Measurements from ENCODE around the gene F13A1. TPM values are rescaled to one million over a fixed set of nuclear protein-coding genes. Genes with fewer than 3 reads are reported as not detected.

The F13A1 gene
- total RNA-seq, 1 donor from 2014 or later = 2.8 TPM

DNA sequence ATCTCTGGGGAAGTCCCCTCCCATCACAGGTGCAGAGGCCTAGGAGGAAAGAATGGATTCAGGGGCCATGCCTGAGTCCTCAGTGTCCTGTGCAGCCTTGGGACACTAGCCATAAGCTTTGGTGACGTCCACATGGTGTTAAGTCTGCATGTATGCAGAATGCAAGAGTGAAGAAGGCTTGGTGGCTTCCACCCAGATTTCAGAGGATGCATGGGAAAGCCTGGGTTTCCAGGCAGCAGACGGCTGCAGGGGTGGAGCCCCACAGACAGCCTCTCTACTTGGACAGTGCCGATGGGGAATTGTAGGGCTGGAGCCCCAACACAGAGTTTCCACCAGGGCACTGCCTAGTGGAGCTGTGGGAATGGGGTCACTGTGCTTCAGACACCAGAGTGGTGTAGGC, 196.7 kb downstream of the F13A1 start:
- H3K27me3 Mint-ChIP-seq (ENCODE audit: unreplicated experiment) = no peaks in the 10 kb centered on the region
- H3K4me1 Mint-ChIP-seq (ENCODE audit: unreplicated experiment) = no peaks in the 10 kb centered on the region
- H3K36me3 Mint-ChIP-seq (ENCODE audit: unreplicated experiment) = no peaks in the 10 kb centered on the region
- H3K9me3 Mint-ChIP-seq (ENCODE audit: unreplicated experiment) = peaks cover 23% of the 10 kb centered on the region
- TF ChIP-seq, protein P1, sequence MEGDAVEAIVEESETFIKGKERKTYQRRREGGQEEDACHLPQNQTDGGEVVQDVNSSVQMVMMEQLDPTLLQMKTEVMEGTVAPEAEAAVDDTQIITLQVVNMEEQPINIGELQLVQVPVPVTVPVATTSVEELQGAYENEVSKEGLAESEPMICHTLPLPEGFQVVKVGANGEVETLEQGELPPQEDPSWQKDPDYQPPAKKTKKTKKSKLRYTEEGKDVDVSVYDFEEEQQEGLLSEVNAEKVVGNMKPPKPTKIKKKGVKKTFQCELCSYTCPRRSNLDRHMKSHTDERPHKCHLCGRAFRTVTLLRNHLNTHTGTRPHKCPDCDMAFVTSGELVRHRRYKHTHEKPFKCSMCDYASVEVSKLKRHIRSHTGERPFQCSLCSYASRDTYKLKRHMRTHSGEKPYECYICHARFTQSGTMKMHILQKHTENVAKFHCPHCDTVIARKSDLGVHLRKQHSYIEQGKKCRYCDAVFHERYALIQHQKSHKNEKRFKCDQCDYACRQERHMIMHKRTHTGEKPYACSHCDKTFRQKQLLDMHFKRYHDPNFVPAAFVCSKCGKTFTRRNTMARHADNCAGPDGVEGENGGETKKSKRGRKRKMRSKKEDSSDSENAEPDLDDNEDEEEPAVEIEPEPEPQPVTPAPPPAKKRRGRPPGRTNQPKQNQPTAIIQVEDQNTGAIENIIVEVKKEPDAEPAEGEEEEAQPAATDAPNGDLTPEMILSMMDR (IDR thresholded peaks at IDR 0.05) = no peak
- DNase-seq (ENCODE audit: extremely low spot score, unreplicated experiment) = no peak
- no peak overlapping the region for H3K4me3 Mint-ChIP-seq (ENCODE audit: unreplicated experiment)
- no peak overlapping the region for H3K27ac Mint-ChIP-seq (ENCODE audit: unreplicated experiment)

- DNase-seq (ENCODE audit: extremely low spot score, unreplicated experiment) = no peak
- TF ChIP-seq, protein P1 (IDR thresholded peaks at IDR 0.05) = no peak
- no peak overlapping the region for H3K27ac Mint-ChIP-seq (ENCODE audit: unreplicated experiment)
- no peaks in the 10 kb centered on the region for H3K4me1 Mint-ChIP-seq (ENCODE audit: unreplicated experiment)
- no peaks in the 10 kb centered on the region for H3K36me3 Mint-ChIP-seq (ENCODE audit: unreplicated experiment)
- peaks cover 2% of the 10 kb centered on the region for H3K27me3 Mint-ChIP-seq (ENCODE audit: unreplicated experiment)
- peaks cover 29% of the 10 kb centered on the region for H3K9me3 Mint-ChIP-seq (ENCODE audit: unreplicated experiment)
- no peak overlapping the region for H3K4me3 Mint-ChIP-seq (ENCODE audit: unreplicated experiment)
These were observed 198.5 kb downstream of the F13A1 start for GRCh38 chr6:6121943-6122342.

DNA sequence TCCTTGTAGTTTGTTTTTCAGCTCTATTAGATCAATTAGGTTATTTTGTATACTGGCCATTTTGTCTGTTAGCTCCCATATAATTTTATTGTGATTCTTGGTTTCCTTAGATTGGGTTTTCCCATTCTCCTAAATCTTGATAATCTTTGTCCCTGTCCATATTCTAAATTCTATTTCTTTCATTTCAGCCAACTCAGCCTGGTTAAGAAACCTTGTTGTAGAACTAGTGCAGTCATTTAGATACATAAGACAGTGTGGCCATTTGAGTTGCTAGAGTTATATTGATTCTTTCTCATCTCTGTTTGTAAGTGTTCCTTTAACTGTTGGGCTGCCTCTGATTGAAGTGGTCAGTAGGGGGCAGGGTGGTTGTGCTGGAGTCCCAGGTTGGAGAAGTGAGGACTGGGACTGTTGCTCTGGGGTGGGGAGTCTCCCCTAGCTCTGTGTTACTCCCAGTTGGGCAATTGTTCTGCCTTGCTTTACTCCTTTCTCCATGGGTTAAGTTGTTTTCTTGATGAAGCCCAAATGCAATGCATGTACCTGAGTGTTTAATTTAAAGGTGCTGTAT, 214.9 kb downstream of the F13A1 start:
- H3K27me3 Mint-ChIP-seq (ENCODE audit: unreplicated experiment) = no peaks in the 10 kb centered on the region
- no peaks in the 10 kb centered on the region for H3K4me1 Mint-ChIP-seq (ENCODE audit: unreplicated experiment)
- TF ChIP-seq, protein P1 (IDR thresholded peaks at IDR 0.05) = peak; percentile 25
- H3K9me3 Mint-ChIP-seq (ENCODE audit: unreplicated experiment) = peaks cover 22% of the 10 kb centered on the region
- H3K27ac Mint-ChIP-seq (ENCODE audit: unreplicated experiment) = no peak overlapping the region
- H3K36me3 Mint-ChIP-seq (ENCODE audit: unreplicated experiment) = no peaks in the 10 kb centered on the region
- no peak for DNase-seq (ENCODE audit: extremely low spot score, unreplicated experiment)
- H3K4me3 Mint-ChIP-seq (ENCODE audit: unreplicated experiment) = no peak overlapping the region

Small RNA genes lying within 50 kb of the gene (microRNA-seq; reads per million reads assigned to microRNA genes)
- gene MIR5683 (ENCODE audit: unreplicated experiment) = not detected
- gene MIR7853 (ENCODE audit: unreplicated experiment) = not detected

All from osteocyte (in vitro differentiated cells).